Neural crest cell (in vitro differentiated cells): Measurements from ENCODE around the gene PDGFRB. TPM values are rescaled to one million over a fixed set of nuclear protein-coding genes. Genes with fewer than 3 reads are reported as not detected.
A peak's percentile ranks its signal among the peaks of the same experiment; 100 is the strongest.

Experiments
- DNase-seq: peaks from one replicate; pipeline ENCODE4 v3.0.0; 2021; ENCODE audit warnings: low read depth, mixed read lengths, low spot score
- H3K27ac Mint-ChIP-seq: one replicate; pipeline ENCODE4 v1.8.0; 2021; ENCODE audit warnings: mild to moderate bottlenecking, mixed read lengths; ENCODE audit not compliant: unreplicated experiment
- H3K27me3 Mint-ChIP-seq: 2 replicates; pipeline ENCODE4 v1.8.0; 2021; ENCODE audit warnings: low read depth, mild to moderate bottlenecking, mixed read lengths
- H3K36me3 Mint-ChIP-seq: 2 replicates; pipeline ENCODE4 v1.8.0; 2021; ENCODE audit warnings: low read depth, mild to moderate bottlenecking, mixed read lengths
- H3K4me1 Mint-ChIP-seq: 2 replicates; pipeline ENCODE4 v1.8.0; 2021; ENCODE audit warnings: mixed read lengths
- H3K4me3 Mint-ChIP-seq: one replicate; pipeline ENCODE4 v1.8.0; 2021; ENCODE audit warnings: mild to moderate bottlenecking, mixed read lengths
- H3K9me3 Mint-ChIP-seq: 2 replicates; pipeline ENCODE4 v1.8.0; 2021; ENCODE audit warnings: mixed read lengths
- total RNA-seq: library from RNA; stranded (reverse); gene quantifications from 2 replicates; pipeline ENCODE4 v1.2.1, GENCODE V29; 2021
- TF ChIP-seq, protein P1 (sequence below): fragments of 200-600 bp; sonication (generic); conservative IDR thresholded peaks from 2 replicates; pipeline ENCODE4 v1.5.0; 2021; ENCODE audit warnings: antibody characterized with exemption, mild to moderate bottlenecking

PDGFRB gene
- total RNA-seq, 1 donor from 2014 or later: 10.8 TPM

DNA sequence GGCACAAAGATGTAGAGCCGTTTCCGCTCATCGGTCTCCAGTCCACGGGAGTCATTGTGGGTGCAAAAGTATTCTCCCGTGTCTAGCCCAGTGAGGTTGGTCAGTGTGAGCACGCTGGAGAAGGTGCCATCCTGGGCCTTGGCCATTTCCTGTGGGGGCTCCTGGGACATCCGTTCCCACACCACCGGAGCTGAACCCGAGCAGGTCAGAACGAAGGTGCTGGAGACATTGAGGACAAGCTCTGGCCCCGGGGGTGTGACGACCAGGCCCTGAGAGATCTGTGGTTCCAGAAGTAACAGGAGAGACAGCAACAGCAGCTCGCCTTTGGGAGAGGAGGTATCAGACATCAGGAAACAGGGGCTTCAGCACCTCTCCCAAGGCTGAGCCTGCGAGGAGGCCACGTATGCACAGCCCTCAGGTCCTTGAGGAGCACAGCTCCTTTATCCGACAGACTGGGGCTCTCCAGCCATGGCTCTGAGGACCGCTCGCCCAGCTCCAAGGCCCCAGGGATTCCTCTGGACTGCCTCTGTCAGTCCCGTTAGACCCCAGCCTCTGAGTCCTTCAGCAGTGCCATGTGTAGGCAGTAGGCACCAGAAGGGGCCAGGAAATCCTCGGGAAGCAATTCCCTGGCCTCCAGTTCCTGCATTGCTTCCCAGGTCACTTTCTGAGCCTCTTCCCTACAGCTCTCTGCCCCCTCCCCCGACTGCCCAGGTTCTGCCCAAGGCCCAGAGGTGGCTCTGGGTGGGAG, 19.9 kb downstream of the PDGFRB start:
- TF ChIP-seq, protein P1, sequence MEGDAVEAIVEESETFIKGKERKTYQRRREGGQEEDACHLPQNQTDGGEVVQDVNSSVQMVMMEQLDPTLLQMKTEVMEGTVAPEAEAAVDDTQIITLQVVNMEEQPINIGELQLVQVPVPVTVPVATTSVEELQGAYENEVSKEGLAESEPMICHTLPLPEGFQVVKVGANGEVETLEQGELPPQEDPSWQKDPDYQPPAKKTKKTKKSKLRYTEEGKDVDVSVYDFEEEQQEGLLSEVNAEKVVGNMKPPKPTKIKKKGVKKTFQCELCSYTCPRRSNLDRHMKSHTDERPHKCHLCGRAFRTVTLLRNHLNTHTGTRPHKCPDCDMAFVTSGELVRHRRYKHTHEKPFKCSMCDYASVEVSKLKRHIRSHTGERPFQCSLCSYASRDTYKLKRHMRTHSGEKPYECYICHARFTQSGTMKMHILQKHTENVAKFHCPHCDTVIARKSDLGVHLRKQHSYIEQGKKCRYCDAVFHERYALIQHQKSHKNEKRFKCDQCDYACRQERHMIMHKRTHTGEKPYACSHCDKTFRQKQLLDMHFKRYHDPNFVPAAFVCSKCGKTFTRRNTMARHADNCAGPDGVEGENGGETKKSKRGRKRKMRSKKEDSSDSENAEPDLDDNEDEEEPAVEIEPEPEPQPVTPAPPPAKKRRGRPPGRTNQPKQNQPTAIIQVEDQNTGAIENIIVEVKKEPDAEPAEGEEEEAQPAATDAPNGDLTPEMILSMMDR: no peak
- H3K4me1 Mint-ChIP-seq: peaks cover 51% of the 10 kb centered on the region
- no peak for DNase-seq
- no peaks in the 10 kb centered on the region for H3K36me3 Mint-ChIP-seq
- H3K4me3 Mint-ChIP-seq: no peak overlapping the region
- H3K27me3 Mint-ChIP-seq: no peaks in the 10 kb centered on the region
- no peaks in the 10 kb centered on the region for H3K9me3 Mint-ChIP-seq
- H3K27ac Mint-ChIP-seq: no peak overlapping the region

DNA sequence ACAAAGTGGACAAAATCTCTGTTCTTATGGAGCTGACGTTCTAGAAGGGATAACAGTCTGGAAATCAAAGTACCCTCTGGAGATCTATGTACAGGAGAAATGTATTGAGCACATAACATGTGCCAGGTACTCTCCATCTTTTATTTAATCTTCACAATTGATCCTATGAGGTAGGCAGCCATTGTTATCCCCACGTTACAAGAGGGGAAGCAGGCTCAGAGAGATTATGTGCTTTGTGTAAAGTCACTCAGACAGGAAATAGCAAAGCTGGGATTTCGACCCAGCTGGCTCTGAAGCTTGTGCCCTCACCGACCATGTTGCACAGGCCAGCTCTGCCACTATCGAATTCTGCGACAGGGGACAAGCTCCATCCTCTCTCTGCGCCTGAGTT, 21.5 kb downstream of the PDGFRB start:
- Mint-ChIP-seq H3K9me3 (no peaks in the 10 kb centered on the region), H3K4me1 (peaks cover 42% of the 10 kb centered on the region), H3K4me3 (no peak overlapping the region), H3K27me3 (no peaks in the 10 kb centered on the region), H3K27ac (no peak overlapping the region), H3K36me3 (no peaks in the 10 kb centered on the region)
- TF ChIP-seq, protein P1: no peak
- DNase-seq: no peak

DNA sequence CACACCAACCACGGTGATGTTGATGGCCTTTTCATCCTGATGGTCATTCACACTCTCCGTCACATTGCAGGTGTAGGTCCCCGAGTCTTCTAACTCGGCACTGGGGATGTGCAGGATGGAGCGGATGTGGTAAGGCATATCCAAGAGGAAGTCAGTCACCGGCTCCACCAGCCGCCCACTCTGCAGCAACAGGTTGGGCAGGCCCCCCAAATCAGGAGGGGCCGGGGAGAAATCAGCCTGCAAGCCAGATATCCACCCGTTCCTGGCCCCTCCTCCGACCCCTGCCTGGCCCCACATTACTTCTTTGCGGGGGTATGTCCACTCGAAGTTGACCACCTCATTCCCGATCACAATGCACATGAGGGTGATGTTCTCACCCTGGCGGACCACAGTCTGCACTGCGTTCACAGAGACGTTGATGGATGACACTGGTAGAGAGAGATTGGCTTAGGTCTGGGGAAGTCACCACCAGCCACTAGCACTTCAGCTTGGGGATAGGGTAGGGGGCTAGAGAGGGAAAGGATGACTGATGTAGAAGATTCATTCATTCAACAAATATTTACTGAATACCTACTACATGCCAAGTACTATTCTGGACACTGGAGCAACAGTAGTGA, 22.0 kb downstream of the PDGFRB start:
- Mint-ChIP-seq H3K4me1 (peaks cover 37% of the 10 kb centered on the region), H3K27me3 (no peaks in the 10 kb centered on the region), H3K36me3 (no peaks in the 10 kb centered on the region), H3K4me3 (peak overlapping the region; percentile 44), H3K9me3 (no peaks in the 10 kb centered on the region), H3K27ac (no peak overlapping the region)
- TF ChIP-seq, protein P1: no peak
- no peak for DNase-seq

DNA sequence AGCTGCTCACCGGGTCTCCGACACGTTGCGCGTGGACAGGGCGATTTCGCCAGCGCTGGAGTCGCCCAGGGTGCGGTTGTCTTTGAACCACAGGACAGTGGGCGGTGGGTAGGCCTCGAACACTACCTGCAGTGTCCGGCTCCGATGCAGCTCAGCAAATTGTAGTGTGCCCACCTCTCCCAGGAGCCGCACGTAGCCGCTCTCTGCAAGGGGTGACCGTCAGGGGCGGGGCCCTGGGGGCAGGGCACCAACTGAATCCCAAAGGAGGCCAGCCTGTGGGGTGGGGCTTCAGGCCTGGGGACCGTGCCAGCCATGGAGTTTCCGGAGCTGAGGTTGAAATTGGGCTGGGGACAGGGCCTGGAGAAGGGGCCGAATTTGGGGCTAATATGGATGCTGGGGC, 22.9 kb downstream of the PDGFRB start:
- Mint-ChIP-seq H3K4me3 (no peak overlapping the region), H3K4me1 (peaks cover 27% of the 10 kb centered on the region), H3K27me3 (no peaks in the 10 kb centered on the region), H3K27ac (peak overlapping the region; percentile 50), H3K36me3 (no peaks in the 10 kb centered on the region), H3K9me3 (no peaks in the 10 kb centered on the region)
- TF ChIP-seq, protein P1: no peak
- DNase-seq: no peak

DNA sequence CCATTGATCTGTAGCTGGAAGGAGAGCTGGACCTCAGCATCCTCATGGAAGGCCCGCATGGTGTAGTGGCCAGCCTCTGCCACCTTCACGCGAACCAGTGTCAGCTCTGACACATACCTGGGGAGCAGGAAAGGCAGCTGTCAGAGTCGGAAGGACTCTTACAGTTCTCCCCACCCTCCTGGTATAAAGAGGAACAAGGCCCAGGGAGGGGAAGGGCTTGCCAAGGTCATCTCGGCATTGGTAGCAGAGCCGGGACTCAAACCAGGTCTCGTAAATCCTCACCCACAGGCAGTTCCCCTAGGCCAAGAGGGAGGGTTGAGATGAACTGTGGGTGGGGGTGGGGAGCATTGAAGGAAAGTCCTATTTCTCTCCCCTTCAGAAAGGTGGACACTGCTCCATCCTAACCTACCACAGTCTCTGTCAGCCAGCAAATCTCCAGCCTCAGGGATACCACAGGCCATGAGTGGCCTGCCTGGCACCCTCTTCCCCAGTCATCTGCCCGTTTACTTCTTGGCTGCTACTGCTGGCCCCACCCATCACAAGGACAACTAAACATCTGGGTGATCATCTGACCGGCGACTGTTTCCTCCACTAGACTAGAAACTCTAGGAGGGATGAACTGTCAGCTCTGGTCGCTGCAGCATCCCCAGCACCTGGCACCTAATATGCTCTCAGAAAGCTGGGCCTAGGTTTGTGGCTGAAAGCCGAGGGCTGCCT, 23.5 kb downstream of the PDGFRB start:
- Mint-ChIP-seq H3K36me3 (no peaks in the 10 kb centered on the region), H3K27me3 (no peaks in the 10 kb centered on the region), H3K9me3 (no peaks in the 10 kb centered on the region), H3K4me3 (no peak overlapping the region), H3K27ac (no peak overlapping the region), H3K4me1 (peaks cover 21% of the 10 kb centered on the region)
- no peak for DNase-seq
- TF ChIP-seq, protein P1: no peak
